ENCODE data around the gene NEIL3. TPM values are rescaled to one million over a fixed set of nuclear protein-coding genes. Genes with fewer than 3 reads are reported as not detected.

The NEIL3 gene
- total RNA-seq, 2 experiments from 2014 or later, result 14.7 to 15.2 TPM

- no peak for DNase-seq
- H3K27me3 Mint-ChIP-seq, result peaks cover 4% of the 10 kb centered on the region
- H3K27ac Mint-ChIP-seq, result no peak overlapping the region
- peaks cover under 1% of the 10 kb centered on the region for H3K36me3 Mint-ChIP-seq
- no peaks in the 10 kb centered on the region for H3K4me1 Mint-ChIP-seq
- no peaks in the 10 kb centered on the region for H3K9me3 Mint-ChIP-seq
- H3K4me3 Mint-ChIP-seq, result no peak overlapping the region
These were observed 65.7 kb downstream of the NEIL3 start for GRCh38 chr4:177375372-177375771.

GRCh38 chr4:177376024-177376423 lies 66.3 kb downstream of the NEIL3 start:
- H3K4me3 Mint-ChIP-seq, result no peak overlapping the region
- H3K27me3 Mint-ChIP-seq, result peaks cover 4% of the 10 kb centered on the region
- H3K36me3 Mint-ChIP-seq, result no peaks in the 10 kb centered on the region
- H3K4me1 Mint-ChIP-seq, result no peaks in the 10 kb centered on the region
- H3K27ac Mint-ChIP-seq, result no peak overlapping the region
- no peaks in the 10 kb centered on the region for H3K9me3 Mint-ChIP-seq
- no peak for DNase-seq

DNA sequence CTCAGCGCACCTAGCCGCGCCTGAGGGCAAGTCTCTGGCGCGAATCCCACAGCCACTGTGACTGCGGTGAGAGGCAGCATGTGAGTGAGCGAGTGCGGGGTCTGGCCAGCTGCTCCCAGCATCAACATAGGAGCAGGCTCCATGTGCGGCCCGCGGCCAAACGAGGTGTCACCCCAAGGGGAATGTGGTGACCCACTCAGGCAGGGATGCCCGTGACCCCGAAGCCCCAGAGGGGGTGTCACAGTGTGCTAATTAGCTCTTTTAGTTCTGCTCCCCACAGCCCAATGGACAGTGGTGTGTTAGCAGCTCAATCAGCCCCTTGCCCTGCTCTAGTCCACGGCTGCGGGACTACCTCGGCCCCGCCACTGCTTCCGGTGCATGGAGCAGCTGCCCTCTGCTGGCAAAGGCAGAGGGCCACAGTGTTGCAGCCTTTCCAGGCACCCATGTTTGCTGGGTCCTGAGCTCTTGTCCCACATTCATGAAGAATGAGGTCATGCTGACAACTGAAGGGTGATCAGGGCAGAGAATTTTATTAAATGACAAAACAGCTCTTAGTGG lies 71.1 kb downstream of the NEIL3 start:
- Mint-ChIP-seq H3K4me1 (peaks cover 2% of the 10 kb centered on the region), H3K4me3 (no peak overlapping the region), H3K9me3 (no peaks in the 10 kb centered on the region), H3K27me3 (peaks cover 4% of the 10 kb centered on the region), H3K27ac (no peak overlapping the region), H3K36me3 (no peaks in the 10 kb centered on the region)
- DNase-seq, result no peak

DNA sequence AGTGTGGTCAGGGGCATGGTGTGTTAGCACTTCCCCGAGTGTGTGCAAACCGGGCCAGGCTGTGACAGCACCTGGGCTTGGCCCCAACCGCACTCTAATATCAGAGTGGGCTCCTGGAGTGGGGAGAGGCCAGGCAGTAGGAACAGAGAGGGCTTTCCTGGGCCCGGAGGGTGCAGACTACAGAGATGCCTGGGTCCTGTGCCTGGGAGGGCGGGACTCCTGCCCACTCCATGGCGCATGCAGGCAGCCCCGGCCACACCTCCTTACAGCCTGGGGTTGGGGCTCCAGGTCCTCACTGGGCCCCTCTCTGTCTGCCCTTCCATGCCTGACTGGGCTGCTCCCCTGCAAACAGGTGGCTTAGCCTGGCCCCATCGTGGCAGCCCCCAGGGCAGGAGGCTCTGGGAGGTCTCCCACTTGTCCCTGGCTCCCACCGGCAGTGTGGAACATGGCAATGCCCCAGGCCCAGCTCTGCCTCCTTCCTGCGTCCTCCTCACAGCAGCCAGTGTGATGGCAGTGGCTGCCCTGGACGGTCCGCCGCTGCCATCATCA lies 72.2 kb downstream of the NEIL3 start:
- H3K4me3 Mint-ChIP-seq, result no peak overlapping the region
- no peak for DNase-seq
- H3K27ac Mint-ChIP-seq, result no peak overlapping the region
- H3K4me1 Mint-ChIP-seq, result peaks cover 5% of the 10 kb centered on the region
- no peaks in the 10 kb centered on the region for H3K9me3 Mint-ChIP-seq
- H3K27me3 Mint-ChIP-seq, result no peaks in the 10 kb centered on the region
- H3K36me3 Mint-ChIP-seq, result no peaks in the 10 kb centered on the region

GRCh38 chr4:177384856-177385397 lies 75.3 kb downstream of the NEIL3 start:
- no peaks in the 10 kb centered on the region for H3K36me3 Mint-ChIP-seq
- H3K4me3 Mint-ChIP-seq, result no peak overlapping the region
- no peaks in the 10 kb centered on the region for H3K27me3 Mint-ChIP-seq
- no peaks in the 10 kb centered on the region for H3K9me3 Mint-ChIP-seq
- H3K4me1 Mint-ChIP-seq, result peaks cover 5% of the 10 kb centered on the region
- DNase-seq, result no peak
- no peak overlapping the region for H3K27ac Mint-ChIP-seq

DNA sequence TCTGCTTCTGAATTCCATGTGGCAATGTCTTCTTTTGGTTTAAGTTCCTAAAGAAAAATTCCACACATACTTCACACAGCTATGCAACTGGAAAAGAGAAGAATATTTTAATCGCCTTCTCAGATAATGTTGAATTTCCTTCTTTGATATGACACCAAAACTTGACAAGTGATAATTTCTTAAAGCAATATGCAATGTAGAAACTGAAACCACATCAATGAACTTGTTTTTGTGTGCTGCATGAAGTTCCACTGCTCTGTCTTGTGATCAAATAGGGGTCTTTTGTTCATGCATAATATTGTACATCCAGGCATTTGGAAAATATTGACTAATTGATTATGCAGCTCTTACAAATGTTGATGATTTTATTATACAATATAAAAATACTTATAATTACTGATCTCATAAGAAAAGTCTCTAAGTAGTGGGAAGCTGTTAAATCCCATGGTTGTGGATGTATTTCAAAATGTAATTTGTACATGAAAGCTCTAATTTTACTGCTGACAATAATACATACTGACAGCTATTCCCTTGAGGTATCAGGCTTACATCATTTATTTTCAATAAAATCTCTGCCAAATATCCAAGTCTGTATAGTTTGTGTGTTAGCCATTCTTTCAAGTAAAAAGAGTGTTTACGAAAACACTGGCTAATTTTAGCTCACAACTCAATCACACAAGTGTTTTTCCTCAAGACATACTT lies 76.1 kb downstream of the NEIL3 start:
- no peaks in the 10 kb centered on the region for H3K27me3 Mint-ChIP-seq

GRCh38 chr4:177386278-177386815 lies 76.7 kb downstream of the NEIL3 start:
- Mint-ChIP-seq H3K4me1 (peaks cover 8% of the 10 kb centered on the region), H3K27me3 (no peaks in the 10 kb centered on the region), H3K36me3 (no peaks in the 10 kb centered on the region), H3K4me3 (no peak overlapping the region), H3K9me3 (no peaks in the 10 kb centered on the region), H3K27ac (no peak overlapping the region)
- no peak for DNase-seq

More for the DNA sequence above, 76.1 kb downstream of the NEIL3 start:
- Mint-ChIP-seq H3K9me3 (no peaks in the 10 kb centered on the region), H3K36me3 (no peaks in the 10 kb centered on the region), H3K27ac (no peak overlapping the region), H3K4me3 (no peak overlapping the region), H3K4me1 (peaks cover 6% of the 10 kb centered on the region)
- no peak for DNase-seq

GRCh38 chr4:177391287-177391686 lies 81.6 kb downstream of the NEIL3 start:
- H3K4me3 Mint-ChIP-seq, result no peak overlapping the region
- H3K4me1 Mint-ChIP-seq, result peaks cover 19% of the 10 kb centered on the region
- H3K27me3 Mint-ChIP-seq, result no peaks in the 10 kb centered on the region

DNA sequence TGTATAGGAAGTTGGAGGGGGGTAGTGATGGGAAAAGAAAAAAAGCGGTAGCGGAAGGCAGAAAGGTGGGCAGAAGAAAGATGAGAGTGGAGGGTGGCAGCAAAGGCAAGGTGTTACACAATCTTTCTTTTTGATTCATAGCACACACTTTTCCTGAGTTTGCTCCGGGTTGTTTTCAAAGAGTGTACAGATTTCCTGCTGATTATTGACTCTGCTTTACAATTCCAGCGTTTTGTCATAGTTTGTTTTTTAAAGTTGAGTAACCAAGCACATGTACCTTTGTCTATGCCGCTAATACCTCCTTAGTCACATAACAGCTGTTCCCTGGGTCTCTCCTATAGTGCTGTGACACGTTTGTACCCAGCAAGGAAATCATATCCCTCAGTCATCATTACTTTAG lies 82.3 kb downstream of the NEIL3 start:
- Mint-ChIP-seq H3K27ac (no peak overlapping the region), H3K4me3 (no peak overlapping the region), H3K27me3 (no peaks in the 10 kb centered on the region), H3K9me3 (no peaks in the 10 kb centered on the region), H3K4me1 (peaks cover 17% of the 10 kb centered on the region), H3K36me3 (no peaks in the 10 kb centered on the region)
- no peak for DNase-seq

More at GRCh38 chr4:177391287-177391686, 81.6 kb downstream of the NEIL3 start:
- H3K36me3 Mint-ChIP-seq, result no peaks in the 10 kb centered on the region
- no peak overlapping the region for H3K27ac Mint-ChIP-seq
- no peaks in the 10 kb centered on the region for H3K9me3 Mint-ChIP-seq
- DNase-seq, result no peak

GRCh38 chr4:177393236-177393635 lies 83.6 kb downstream of the NEIL3 start:
- peak; percentile 22 for DNase-seq
- Mint-ChIP-seq H3K27me3 (no peaks in the 10 kb centered on the region), H3K36me3 (no peaks in the 10 kb centered on the region), H3K27ac (no peak overlapping the region), H3K9me3 (no peaks in the 10 kb centered on the region), H3K4me1 (peaks cover 17% of the 10 kb centered on the region), H3K4me3 (no peak overlapping the region)

DNA sequence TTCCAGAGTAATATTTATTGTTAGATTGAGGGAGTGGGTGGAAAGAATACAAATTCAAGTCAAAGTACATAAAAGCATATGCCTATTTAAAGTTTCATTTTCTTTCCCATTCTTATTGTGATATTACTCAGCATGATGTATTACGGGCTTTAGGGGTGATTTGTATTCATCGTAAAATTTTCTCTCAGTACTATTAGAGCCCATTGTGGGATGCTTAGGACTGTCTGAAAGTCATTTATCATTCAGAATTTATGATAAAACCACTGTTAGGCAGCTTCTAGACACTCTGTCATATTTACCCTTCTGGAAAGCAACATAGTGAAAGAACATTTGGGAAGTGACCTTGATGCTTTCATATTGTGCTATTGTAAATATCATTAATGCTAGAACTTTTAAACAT lies 86.7 kb downstream of the NEIL3 start:
- H3K36me3 Mint-ChIP-seq, result no peaks in the 10 kb centered on the region
- DNase-seq, result no peak
- no peaks in the 10 kb centered on the region for H3K27me3 Mint-ChIP-seq
- H3K4me1 Mint-ChIP-seq, result peaks cover 26% of the 10 kb centered on the region
- no peaks in the 10 kb centered on the region for H3K9me3 Mint-ChIP-seq
- H3K4me3 Mint-ChIP-seq, result no peak overlapping the region
- H3K27ac Mint-ChIP-seq, result no peak overlapping the region

DNA sequence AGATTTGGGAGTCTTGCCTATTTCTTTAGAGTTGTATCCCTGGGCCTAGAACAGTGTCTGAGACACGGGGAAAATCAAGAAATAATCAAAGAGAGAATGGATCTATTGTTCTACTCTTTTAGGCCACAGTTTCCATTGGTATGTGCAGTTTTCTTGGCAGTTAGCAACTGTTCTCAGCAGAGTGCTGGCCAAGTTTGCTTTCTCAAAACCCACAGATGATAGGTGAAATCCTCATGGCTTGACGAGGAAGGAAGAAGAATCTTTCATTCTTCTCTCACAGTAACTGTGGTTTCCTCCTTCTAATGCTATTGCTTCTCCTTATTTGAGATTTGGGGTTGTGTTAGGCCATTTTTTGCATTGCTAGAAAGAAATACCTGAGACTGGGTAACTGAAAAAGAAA lies 90.4 kb downstream of the NEIL3 start:
- DNase-seq, result no peak
- H3K9me3 Mint-ChIP-seq, result no peaks in the 10 kb centered on the region
- no peak overlapping the region for H3K4me3 Mint-ChIP-seq
- H3K27ac Mint-ChIP-seq, result no peak overlapping the region
- H3K4me1 Mint-ChIP-seq, result peaks cover 29% of the 10 kb centered on the region
- H3K27me3 Mint-ChIP-seq, result no peaks in the 10 kb centered on the region
- no peaks in the 10 kb centered on the region for H3K36me3 Mint-ChIP-seq

GRCh38 chr4:177401658-177402273 lies 92.1 kb downstream of the NEIL3 start:
- no peaks in the 10 kb centered on the region for H3K9me3 Mint-ChIP-seq
- no peaks in the 10 kb centered on the region for H3K36me3 Mint-ChIP-seq
- H3K4me1 Mint-ChIP-seq, result peaks cover 29% of the 10 kb centered on the region
- no peak overlapping the region for H3K4me3 Mint-ChIP-seq
- no peaks in the 10 kb centered on the region for H3K27me3 Mint-ChIP-seq
- H3K27ac Mint-ChIP-seq, result no peak overlapping the region
- no peak for DNase-seq

DNA sequence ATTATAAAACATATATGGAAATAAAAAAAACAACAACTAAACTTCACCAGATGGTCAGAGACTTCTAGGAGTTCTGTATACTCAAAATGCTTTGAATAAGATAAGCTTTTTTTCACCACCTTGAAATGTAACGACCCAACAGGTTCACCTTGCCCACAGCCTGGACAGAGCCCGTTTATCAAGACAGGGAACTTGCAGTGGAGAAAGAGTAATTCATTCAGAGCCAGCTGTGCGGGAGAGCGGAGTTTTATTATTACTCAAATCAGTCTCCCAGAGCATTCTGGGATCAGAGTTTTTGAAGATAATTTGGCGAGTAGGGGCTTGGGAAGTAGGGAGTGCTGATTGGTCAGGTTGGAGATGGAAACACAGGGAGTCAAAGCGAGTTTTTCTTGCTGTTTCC lies 94.1 kb downstream of the NEIL3 start:
- H3K4me1 Mint-ChIP-seq, result peaks cover 29% of the 10 kb centered on the region
- no peak overlapping the region for H3K27ac Mint-ChIP-seq
- H3K36me3 Mint-ChIP-seq, result no peaks in the 10 kb centered on the region
- no peaks in the 10 kb centered on the region for H3K9me3 Mint-ChIP-seq
- DNase-seq, result no peak
- H3K4me3 Mint-ChIP-seq, result no peak overlapping the region
- no peaks in the 10 kb centered on the region for H3K27me3 Mint-ChIP-seq

- H3K27ac Mint-ChIP-seq, result no peak overlapping the region
- H3K36me3 Mint-ChIP-seq, result no peaks in the 10 kb centered on the region
- no peak for DNase-seq
- H3K9me3 Mint-ChIP-seq, result no peaks in the 10 kb centered on the region
- H3K27me3 Mint-ChIP-seq, result no peaks in the 10 kb centered on the region
- peaks cover 29% of the 10 kb centered on the region for H3K4me1 Mint-ChIP-seq
- H3K4me3 Mint-ChIP-seq, result no peak overlapping the region
These were observed 94.7 kb downstream of the NEIL3 start for GRCh38 chr4:177404342-177404741.

Measured in activated naive CD8-positive, alpha-beta T cell treated with anti-CD3 and anti-CD28 coated beads for 36 hours (primary cell).